Thyroid gland (tissue), 4 donors: ENCODE results near the gene KAZN.

Source experiments
- CTCF ChIP-seq, 6 experiments: fragments of 200-600 bp in 3 of 6; fragments of 450-650 bp in 3 of 6; sonication (generic) in 3 of 6; IDR thresholded peaks; one replicate each; pipeline ENCODE4 v1.5.1; 2016 to 2019; ENCODE audit warnings: antibody characterized with exemption in 6 of 6, mild to moderate bottlenecking in 2 of 6, inconsistent platforms in 1 of 6, moderate library complexity in 1 of 6
- POLR2A ChIP-seq, 2 donors: fragments of 450-650 bp; IDR thresholded peaks; one replicate each; pipeline ENCODE4 v1.6.1; 2017; ENCODE audit warnings: antibody characterized with exemption in 2 of 2, mild to moderate bottlenecking in 2 of 2, moderate library complexity in 1 of 2

- TF ChIP-seq POLR2A (IDR thresholded peaks at IDR 0.05), result no peak
- TF ChIP-seq CTCF (IDR thresholded peaks at IDR 0.05), result no peak
These were observed 30.6 kb upstream of the KAZN start for GRCh38 chr1:14567903-14568302.
